Spleen (tissue), 11 donors: ENCODE results near the gene TCEAL1. TPM values are rescaled to one million over a fixed set of nuclear protein-coding genes. Genes with fewer than 3 reads are reported as not detected.

Experiments
- DNase-seq: peaks from one replicate; pipeline ENCODE4 v3.0.0-alpha.2; 2020
- H3K27ac ChIP-seq, 8 donors: fragments of 200-600 bp; sonication (generic) in 7 of 8; 1 replicate in 4 of 8; 2 replicates in 4 of 8; pipeline versions ENCODE4 v1.5.0 to v1.8.0; 2016 to 2021; ENCODE audit warnings: inconsistent platforms in 4 of 8, mild to moderate bottlenecking in 4 of 8, moderate library complexity in 1 of 8
- H3K27me3 ChIP-seq, 7 donors: fragments of 200-600 bp; sonication (generic) in 6 of 7; replicated peaks in 1 of 7; 1 replicate in 4 of 7; 2 replicates in 3 of 7; pipeline versions ENCODE4 v1.5.0 to v1.8.0; 2016 to 2021; ENCODE audit warnings: inconsistent platforms in 3 of 7, mild to moderate bottlenecking in 1 of 7
- H3K36me3 ChIP-seq, 6 donors: fragments of 200-600 bp; sonication (generic) in 5 of 6; 1 replicate in 4 of 6; 2 replicates in 2 of 6; pipeline versions ENCODE4 v1.5.0 to v1.8.0; 2016 to 2021; ENCODE audit warnings: inconsistent platforms in 2 of 6
- H3K4me1 ChIP-seq, 6 donors: fragments of 200-600 bp; sonication (generic) in 5 of 6; 1 replicate in 3 of 6; 2 replicates in 3 of 6; pipeline versions ENCODE4 v1.5.0 to v1.8.0; 2016 to 2021; ENCODE audit warnings: inconsistent platforms in 3 of 6
- H3K4me3 ChIP-seq, 8 donors: fragments of 200-600 bp; sonication (generic) in 7 of 8; 1 replicate in 4 of 8; 2 replicates in 4 of 8; pipeline versions ENCODE4 v1.5.0 to v1.8.0; 2016 to 2021; ENCODE audit warnings: inconsistent platforms in 4 of 8, mild to moderate bottlenecking in 4 of 8, moderate library complexity in 2 of 8
- H3K9me3 ChIP-seq, 8 donors: fragments of 200-600 bp; sonication (generic) in 7 of 8; 1 replicate in 4 of 8; 2 replicates in 4 of 8; pipeline versions ENCODE4 v1.5.0 to v1.8.0; 2016 to 2021; ENCODE audit warnings: inconsistent platforms in 4 of 8
- POLR2A ChIP-seq, 3 donors: fragments of 450-650 bp; IDR thresholded peaks; one replicate each; pipeline ENCODE4 v1.5.1; 2017; ENCODE audit warnings: antibody characterized with exemption in 3 of 3, mild to moderate bottlenecking in 1 of 3
- POLR2AphosphoS5 ChIP-seq, 3 donors: sonication (generic); formaldehyde crosslinking; IDR thresholded peaks; one replicate each; pipeline ENCODE4 v1.5.1; 2017; ENCODE audit warnings: antibody characterized with exemption in 3 of 3
- WGBS, 5 donors: extraction: QIAGEN DNeasy Blood & Tissue Kit in 3 of 5; methylation state at CpG; one replicate each; pipeline versions ENCODE4 v1.1.5 to v1.1.7; 2013 to 2018; 5-methylcytosine and 5-hydroxymethylcytosine counted together
- intact Hi-C: fragments of 100-400 bp; cut with DNase I; formaldehyde crosslinking; loops from one replicate; pipeline ENCODE4 v1.15.0; 2023; ENCODE audit warnings: low total_unique reads
- polyA plus RNA-seq, 3 donors: library from polyadenylated mRNA; stranded (reverse); fragments of 200-250 nt; gene quantifications; one replicate each; pipeline ENCODE4 v1.2.1, GENCODE V29; 2013
- total RNA-seq, 7 donors: library from RNA; depleted of rRNA in 3 of 7; stranded (reverse); fragments of >200 nt in 3 of 7; fragmentation: NEBNext Ultra II Directional in 4 of 7; extraction: Animal tissue kit (Norgen Biotek cat#: 25700) in 4 of 7; gene quantifications; one replicate each; pipeline versions ENCODE4 v1.1.0 to v1.2.1, GENCODE V29; 2016 to 2021
- TF ChIP-seq, protein P1 (sequence below), 11 experiments: fragments of 200-600 bp in 7 of 11; fragments of 450-650 bp in 4 of 11; sonication (generic) in 4 of 11; IDR thresholded peaks in 8 of 11; conservative IDR thresholded peaks in 3 of 11; 1 replicate in 7 of 11; 2 replicates in 4 of 11; pipeline versions ENCODE4 v1.4.0 to v1.8.0; 2016 to 2021; ENCODE audit warnings: antibody characterized with exemption in 11 of 11, inconsistent platforms in 4 of 11, mild to moderate bottlenecking in 1 of 11
- donor health status: healthy with polysubstance abuse.
- donor health status: DM: no; HTN: no; CAD: no; lungs with moderate emphysema.
- donor health status: DM: no; HTN: no; CAD: no.
- donor health status: Bipolar disorder and iron deficiency.
- donor health status: healthy.
- donor health status: DM: no; HTN: no; CAD: no.
- donor health status: DM: yes; HTN: yes; CAD: no.

TCEAL1 gene
- total and polyA plus RNA-seq, 10 donors = 14.8 to 71.5 (median 29.8) TPM

DNA sequence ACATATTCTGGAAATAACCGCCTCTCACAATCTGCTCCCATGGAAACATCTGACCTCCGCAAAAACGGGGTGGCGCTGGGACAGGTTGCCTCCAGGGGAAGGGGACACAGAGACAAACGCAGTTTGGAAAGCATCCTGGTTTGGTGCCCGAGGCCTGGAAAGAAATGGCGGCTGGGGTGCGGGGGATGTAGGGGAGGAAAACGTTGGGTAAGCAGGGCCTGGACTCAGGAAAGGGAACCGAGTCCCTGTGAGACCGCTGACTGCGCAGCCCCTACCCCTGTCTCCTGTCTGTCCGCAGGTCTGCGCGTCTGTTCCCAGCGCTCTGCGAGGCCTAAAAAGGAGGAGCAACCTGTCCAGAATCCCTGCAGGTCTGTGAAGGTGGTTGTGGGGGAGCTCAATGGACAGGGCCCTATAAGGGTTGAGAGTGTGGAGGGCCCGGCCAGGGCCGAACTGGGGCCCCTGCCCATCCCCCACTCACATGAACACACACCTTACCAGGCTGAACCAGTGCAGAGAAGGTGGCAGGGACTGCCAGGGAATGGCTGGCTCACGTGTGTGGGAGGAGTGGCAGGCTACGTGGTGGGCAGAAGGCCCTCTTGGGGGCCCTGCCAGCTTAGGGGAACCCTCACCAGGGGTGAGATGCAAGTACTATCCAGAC, 20.3 kb upstream of the TCEAL1 start:
- peak overlapping the region; percentile 48 to 89 (median 83) for H3K27ac ChIP-seq
- WGBS, 5 donors = 7 to 24% (median 13%) methylated on average over 11 to 21 of the region's 21 CpGs
- H3K9me3 ChIP-seq = no peaks in the 10 kb centered on the region
- peak; percentile 75 for DNase-seq
- H3K4me1 ChIP-seq = peaks cover 0 to 6% (median 0%) of the 10 kb centered on the region in 6 donors
- intact Hi-C loops = no loop called here
- peak overlapping the region; percentile 39 to 76 (median 48) for H3K4me3 ChIP-seq
- TF ChIP-seq, protein P1, sequence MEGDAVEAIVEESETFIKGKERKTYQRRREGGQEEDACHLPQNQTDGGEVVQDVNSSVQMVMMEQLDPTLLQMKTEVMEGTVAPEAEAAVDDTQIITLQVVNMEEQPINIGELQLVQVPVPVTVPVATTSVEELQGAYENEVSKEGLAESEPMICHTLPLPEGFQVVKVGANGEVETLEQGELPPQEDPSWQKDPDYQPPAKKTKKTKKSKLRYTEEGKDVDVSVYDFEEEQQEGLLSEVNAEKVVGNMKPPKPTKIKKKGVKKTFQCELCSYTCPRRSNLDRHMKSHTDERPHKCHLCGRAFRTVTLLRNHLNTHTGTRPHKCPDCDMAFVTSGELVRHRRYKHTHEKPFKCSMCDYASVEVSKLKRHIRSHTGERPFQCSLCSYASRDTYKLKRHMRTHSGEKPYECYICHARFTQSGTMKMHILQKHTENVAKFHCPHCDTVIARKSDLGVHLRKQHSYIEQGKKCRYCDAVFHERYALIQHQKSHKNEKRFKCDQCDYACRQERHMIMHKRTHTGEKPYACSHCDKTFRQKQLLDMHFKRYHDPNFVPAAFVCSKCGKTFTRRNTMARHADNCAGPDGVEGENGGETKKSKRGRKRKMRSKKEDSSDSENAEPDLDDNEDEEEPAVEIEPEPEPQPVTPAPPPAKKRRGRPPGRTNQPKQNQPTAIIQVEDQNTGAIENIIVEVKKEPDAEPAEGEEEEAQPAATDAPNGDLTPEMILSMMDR (IDR thresholded peaks at IDR 0.05 in 8 of 11, conservative IDR thresholded peaks at IDR 0.05 in 3 of 11) = no peak
- TF ChIP-seq POLR2AphosphoS5 (IDR thresholded peaks at IDR 0.05) (no peak), POLR2A (IDR thresholded peaks at IDR 0.05) (no peak)
- peaks cover 0 to 18% (median 0%) of the 10 kb centered on the region in 7 donors for H3K27me3 ChIP-seq
- H3K36me3 ChIP-seq = peaks cover 0 to 4% (median 0%) of the 10 kb centered on the region in 6 donors

DNA sequence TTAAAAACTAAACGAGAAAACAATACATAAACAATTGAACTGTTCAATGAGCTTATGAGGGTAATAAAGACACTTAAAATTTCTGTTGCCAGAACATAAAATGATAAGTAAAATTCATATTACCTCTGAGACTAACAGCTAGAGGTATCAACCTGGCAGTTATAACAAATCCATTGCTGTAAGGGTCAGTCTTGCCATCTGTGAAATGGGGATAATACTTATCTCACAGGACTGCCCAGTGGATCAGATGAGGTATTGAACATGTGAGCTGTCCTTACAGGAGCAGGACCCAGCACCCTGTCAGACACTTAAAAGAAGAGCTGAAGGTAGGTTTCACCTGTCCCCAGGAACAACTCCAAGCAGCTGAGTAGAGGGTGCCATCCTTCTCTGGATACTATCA, 18.5 kb upstream of the TCEAL1 start:
- WGBS, 5 donors = 69 to 94% (median 84%) methylated on average over 1 of the region's 1 CpG
- H3K27ac ChIP-seq = no peak overlapping the region
- DNase-seq = no peak
- H3K27me3 ChIP-seq = peaks cover 0 to 18% (median 0%) of the 10 kb centered on the region in 7 donors
- H3K4me3 ChIP-seq = no peak overlapping the region
- H3K4me1 ChIP-seq = peaks cover 0 to 6% (median 0%) of the 10 kb centered on the region in 6 donors
- no peak for TF ChIP-seq POLR2A (IDR thresholded peaks at IDR 0.05)
- TF ChIP-seq, protein P1 (IDR thresholded peaks at IDR 0.05 in 8 of 11, conservative IDR thresholded peaks at IDR 0.05 in 3 of 11) = no peak
- TF ChIP-seq POLR2AphosphoS5 (IDR thresholded peaks at IDR 0.05) = no peak
- H3K9me3 ChIP-seq = no peaks in the 10 kb centered on the region
- intact Hi-C loops = no loop called here
- peaks cover 0 to 4% (median 0%) of the 10 kb centered on the region in 6 donors for H3K36me3 ChIP-seq

DNA sequence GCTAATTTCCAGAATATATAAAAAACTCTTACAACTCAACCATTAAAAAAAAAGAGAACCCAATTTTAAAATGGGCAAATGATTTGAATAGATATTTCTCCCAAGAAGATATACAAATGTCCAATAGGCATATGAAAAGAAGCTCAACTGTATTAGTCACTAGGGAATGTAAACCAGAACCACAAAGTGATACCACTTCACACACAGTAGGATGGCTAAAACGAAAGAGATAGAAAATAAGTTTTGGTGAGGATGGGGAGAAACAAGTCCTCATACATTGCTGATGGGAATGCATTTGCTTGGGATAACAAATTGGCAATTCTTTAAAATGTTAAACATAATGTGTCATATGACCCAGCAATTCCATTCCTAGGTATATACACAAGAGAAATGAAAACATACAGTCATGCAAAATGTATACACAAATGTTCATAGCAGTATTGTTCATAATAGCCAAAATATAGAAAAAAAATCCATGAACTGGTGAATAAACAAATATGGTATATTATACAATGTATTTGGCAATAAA, 15.3 kb upstream of the TCEAL1 start:
- TF ChIP-seq POLR2AphosphoS5 (IDR thresholded peaks at IDR 0.05) (no peak), POLR2A (IDR thresholded peaks at IDR 0.05) (no peak)
- TF ChIP-seq, protein P1 (IDR thresholded peaks at IDR 0.05 in 8 of 11, conservative IDR thresholded peaks at IDR 0.05 in 3 of 11) = no peak
- 49 to 79% (median 70%) methylated on average over 1 of the region's 1 CpG for WGBS, 5 donors
- H3K4me1 ChIP-seq = peaks cover 0 to 4% (median 0%) of the 10 kb centered on the region in 6 donors
- peaks cover 0 to 2% (median 0%) of the 10 kb centered on the region in 7 donors for H3K27me3 ChIP-seq
- H3K9me3 ChIP-seq = no peaks in the 10 kb centered on the region
- no peak for DNase-seq
- no peak overlapping the region for H3K27ac ChIP-seq
- intact Hi-C loops = no loop called here
- H3K4me3 ChIP-seq = no peak overlapping the region
- H3K36me3 ChIP-seq = peaks cover 0 to 4% (median 0%) of the 10 kb centered on the region in 6 donors

DNA sequence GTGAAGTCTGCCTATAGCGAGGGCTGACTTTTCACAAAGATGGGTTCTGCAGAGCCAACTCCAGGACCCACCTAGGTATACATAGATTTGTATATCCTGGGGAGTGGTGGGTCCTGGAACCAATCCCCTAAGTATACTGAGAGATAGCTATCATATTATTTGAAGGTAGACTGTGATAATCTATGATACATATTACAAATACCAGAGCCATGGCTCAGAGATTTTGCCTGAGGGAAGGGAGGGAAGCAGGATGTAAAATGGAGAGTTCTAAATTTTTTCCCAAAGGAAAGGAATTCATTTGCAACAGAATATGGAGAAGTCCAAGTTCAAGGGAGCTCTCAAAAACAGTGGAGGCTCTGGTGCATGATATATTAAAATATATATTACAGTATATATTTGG, 13.8 kb upstream of the TCEAL1 start:
- 67 to 100% (median 93%) methylated on average over 1 of the region's 1 CpG for WGBS, 5 donors
- Histone ChIP-seq H3K36me3 (peaks cover 0 to 4% (median 0%) of the 10 kb centered on the region in 6 donors), H3K4me3 (no peak overlapping the region), H3K27ac (no peak overlapping the region), H3K9me3 (no peaks in the 10 kb centered on the region), H3K27me3 (no peaks in the 10 kb centered on the region), H3K4me1 (no peaks in the 10 kb centered on the region)
- intact Hi-C loops = no loop called here
- no peak for DNase-seq
- TF ChIP-seq POLR2A (IDR thresholded peaks at IDR 0.05) = no peak
- no peak for TF ChIP-seq POLR2AphosphoS5 (IDR thresholded peaks at IDR 0.05)
- TF ChIP-seq, protein P1 (IDR thresholded peaks at IDR 0.05 in 8 of 11, conservative IDR thresholded peaks at IDR 0.05 in 3 of 11) = no peak
